Kidney glomerular epithelial cell (primary cell): Measurements from ENCODE around the gene PIKFYVE.
"Not testable (repeated sequence)": the region's sequence is repeated elsewhere in the genome, so short reads cannot be mapped to it uniquely, and the experiment has no call there.

Experiments
- DNase-seq: peaks from one replicate; lab custom pipeline; 2025; lab: John Stamatoyannopoulos, UW

PIKFYVE gene

GRCh38 chr2:208254118-208254870 lies 11.8 kb upstream of the PIKFYVE start:
- DNase-seq: peak; percentile 51

- DNase-seq: peak; percentile 95
Observed at GRCh38 chr2:208254871-208255556, 11.0 kb upstream of the PIKFYVE start, which contains the start of gene IDH1. IDH1 (minus strand) TSS chr2:208255071; CDS start chr2:208251551, 3,520 bp downstream.

- DNase-seq: no peak
Observed at GRCh38 chr2:208255557-208256106, 10.4 kb upstream of the PIKFYVE start.

GRCh38 chr2:208256192-208256782 lies 9.8 kb upstream of the PIKFYVE start:
- DNase-seq: no peak

GRCh38 chr2:208256849-208257813 lies 8.9 kb upstream of the PIKFYVE start:
- DNase-seq: not testable (repeated sequence)

GRCh38 chr2:208265371-208265800 lies 669 bp upstream of the PIKFYVE start:
- peak; percentile 78 for DNase-seq

- DNase-seq: peak; percentile 8
Observed at GRCh38 chr2:208266553-208266893, 468 bp downstream of the PIKFYVE start.

GRCh38 chr2:208266936-208267335 lies 881 bp downstream of the PIKFYVE start:
- no peak for DNase-seq

- DNase-seq: not testable (repeated sequence)
Observed at GRCh38 chr2:208267526-208267925, 1.5 kb downstream of the PIKFYVE start.

- DNase-seq: no peak
Observed at GRCh38 chr2:208268156-208268952, 2.3 kb downstream of the PIKFYVE start.

GRCh38 chr2:208269091-208269490 lies 3.0 kb downstream of the PIKFYVE start:
- no peak for DNase-seq

GRCh38 chr2:208274748-208275147 lies 8.7 kb downstream of the PIKFYVE start:
- no peak for DNase-seq

- no peak for DNase-seq
Observed at GRCh38 chr2:208278549-208278948, 12.5 kb downstream of the PIKFYVE start.

GRCh38 chr2:208279236-208279635 lies 13.2 kb downstream of the PIKFYVE start:
- DNase-seq: no peak

GRCh38 chr2:208280234-208280633 lies 14.2 kb downstream of the PIKFYVE start:
- DNase-seq: no peak

GRCh38 chr2:208280933-208281332 lies 14.9 kb downstream of the PIKFYVE start:
- DNase-seq: no peak

GRCh38 chr2:208285853-208286252 lies 19.8 kb downstream of the PIKFYVE start:
- no peak for DNase-seq

- DNase-seq: no peak
Observed at GRCh38 chr2:208294482-208295024, 28.5 kb downstream of the PIKFYVE start.

GRCh38 chr2:208295834-208296233 lies 29.8 kb downstream of the PIKFYVE start:
- no peak for DNase-seq

- DNase-seq: no peak
Observed at GRCh38 chr2:208296610-208297009, 30.6 kb downstream of the PIKFYVE start.
